GM19372 (cell line): ENCODE measurements around the gene ZNF646.

ENCODE experiments used
- ATAC-seq: cut with Tn5 transposase; IDR thresholded peaks from one replicate; pipeline ENCODE4 v1.9.1; 2021; ENCODE audit warnings: mild to moderate bottlenecking, low read depth, moderate library complexity; ENCODE audit not compliant: unreplicated experiment

Gene ZNF646

DNA sequence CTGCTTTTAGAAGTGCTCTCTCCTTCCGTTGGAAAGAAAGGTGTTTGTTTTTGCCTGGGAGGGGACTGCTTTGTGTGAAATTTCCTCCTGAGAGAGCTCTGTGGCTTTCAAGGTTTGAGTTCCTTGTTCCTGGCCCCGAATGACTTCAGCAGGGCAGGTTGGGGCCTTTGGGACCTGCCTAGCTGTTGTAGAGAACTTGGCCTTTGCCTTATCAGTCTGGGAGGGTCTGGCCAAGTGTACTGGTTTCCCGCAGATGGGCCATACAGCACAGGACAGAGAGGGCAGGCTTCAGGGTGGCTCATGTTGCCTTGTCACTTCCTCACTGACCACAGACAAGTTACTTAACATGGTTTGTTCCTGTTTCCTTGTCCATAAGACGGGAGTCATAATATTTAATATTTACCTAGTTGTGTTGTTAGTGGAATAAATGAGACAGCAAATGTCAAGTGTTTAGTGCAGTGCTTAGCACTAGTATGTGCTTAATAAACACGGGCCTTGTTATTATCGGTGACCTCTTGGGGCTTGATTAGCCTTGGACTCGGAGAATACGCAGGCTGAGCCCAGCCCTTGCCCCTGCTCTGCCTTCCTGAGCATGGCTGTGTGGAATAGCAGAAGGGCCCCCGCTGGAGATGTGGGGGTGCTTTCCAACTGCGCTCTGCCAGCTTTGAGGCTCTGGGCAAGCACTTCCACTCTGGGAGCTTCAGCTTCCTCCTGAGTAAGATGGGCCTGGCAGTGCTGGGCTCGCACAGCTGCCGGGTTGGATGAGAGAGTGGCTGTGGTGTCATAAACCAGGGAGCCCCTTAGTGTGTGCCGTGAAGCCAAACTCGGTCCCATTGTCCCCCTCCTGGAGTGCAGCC is 54.7 kb downstream of the ZNF646 start:
- no peak for ATAC-seq

DNA sequence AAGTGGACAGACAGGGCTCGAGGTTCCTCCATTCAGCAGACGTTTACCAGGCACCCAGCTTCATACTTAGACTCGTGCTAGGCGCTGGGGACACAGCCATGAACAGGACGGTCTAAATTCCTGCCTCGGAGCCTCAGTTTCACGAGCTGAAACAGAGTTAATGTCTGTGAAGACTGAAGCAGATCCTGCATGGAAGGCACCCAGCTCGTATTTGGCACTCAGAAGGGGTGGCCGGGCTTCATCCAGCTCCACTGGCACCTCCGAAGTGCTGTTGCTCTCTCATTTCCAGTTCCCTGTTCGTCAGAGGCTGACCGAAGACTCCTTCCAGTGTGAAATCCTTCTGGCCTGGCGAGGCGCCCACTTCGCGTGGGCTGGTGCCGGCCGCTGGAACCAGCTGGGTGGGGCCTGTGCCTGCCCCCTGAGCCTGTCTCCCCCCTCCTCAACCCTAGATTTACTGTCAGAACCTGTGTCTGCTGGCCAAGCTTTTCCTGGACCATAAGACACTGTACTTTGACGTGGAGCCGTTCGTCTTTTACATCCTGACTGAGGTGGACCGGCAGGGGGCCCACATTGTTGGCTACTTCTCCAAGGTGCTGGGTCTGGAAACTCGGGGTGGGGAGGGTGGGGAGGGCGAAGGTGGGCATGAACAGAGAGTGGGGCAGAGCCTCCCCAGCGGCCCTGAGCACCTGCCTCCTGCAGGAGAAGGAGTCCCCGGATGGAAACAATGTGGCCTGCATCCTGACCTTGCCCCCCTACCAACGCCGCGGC is 55.5 kb downstream of the ZNF646 start:
- ATAC-seq: no peak

- ATAC-seq: no peak
Observed at GRCh38 chr16:31130336-31130891, 56.2 kb downstream of the ZNF646 start.

GRCh38 chr16:31130899-31131298 is 56.7 kb downstream of the ZNF646 start:
- ATAC-seq: no peak

GRCh38 chr16:31131416-31131815 is 57.2 kb downstream of the ZNF646 start:
- no peak for ATAC-seq

DNA sequence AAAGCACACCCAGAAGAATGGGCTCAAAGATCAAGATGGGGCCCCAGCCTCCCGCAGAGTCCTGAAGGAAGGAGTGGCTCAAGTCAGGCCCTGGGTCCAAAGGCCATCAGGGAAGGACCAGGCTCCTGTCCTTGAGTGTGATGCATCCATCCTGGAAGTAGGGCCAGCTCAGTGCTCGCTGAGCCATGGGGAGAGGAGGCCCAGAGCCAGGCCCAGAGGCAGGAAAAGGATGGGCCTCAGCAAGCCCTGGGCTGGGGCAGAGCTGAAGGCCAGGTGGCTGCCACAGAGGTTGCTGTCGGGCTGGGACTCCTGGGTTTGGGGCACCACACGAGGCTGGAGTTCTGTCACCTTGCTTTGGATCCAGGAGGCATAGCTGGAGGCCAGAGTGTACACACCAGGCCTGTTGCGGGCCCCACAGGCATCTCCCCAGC is 57.6 kb downstream of the ZNF646 start:
- no peak for ATAC-seq

- ATAC-seq: no peak
Observed at GRCh38 chr16:31132303-31132979, 58.2 kb downstream of the ZNF646 start.

DNA sequence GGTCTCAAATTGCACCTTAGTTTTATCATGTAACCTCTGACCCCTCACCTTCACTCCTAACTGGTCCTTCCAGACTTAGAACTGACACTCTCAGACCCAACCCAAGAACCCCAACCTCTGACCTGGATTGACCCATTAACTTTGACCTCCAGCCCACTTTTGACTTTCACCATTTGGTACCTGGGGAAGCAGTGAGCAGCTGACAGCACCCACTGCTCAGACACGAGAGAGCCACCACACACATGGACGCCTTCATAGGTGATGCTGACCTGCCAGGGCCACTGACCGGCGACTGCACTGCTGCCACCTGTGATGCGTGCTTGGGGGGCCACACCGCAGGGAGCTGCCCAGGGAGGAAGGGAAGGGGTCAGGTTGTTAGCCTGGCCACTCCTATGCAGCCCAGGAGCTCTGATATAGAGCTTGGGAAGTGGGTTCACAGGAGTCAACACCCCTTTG is 58.9 kb downstream of the ZNF646 start:
- ATAC-seq: no peak
